Dendritic cell treated with granulocyte-macrophage colony-stimulating factor and Interleukin-4, amounts not matched to agents 40 ng/mL and 50 ng/mL, for 4 days (primary cell): Measurements from ENCODE around the gene CEMIP.
A peak's percentile ranks its signal among the peaks of the same experiment; 100 is the strongest.

ENCODE experiments used
- H3K27ac Mint-ChIP-seq: one replicate; pipeline ENCODE4 v1.8.0; 2022; ENCODE audit warnings: mild to moderate bottlenecking, mixed read lengths
- H3K27me3 Mint-ChIP-seq: one replicate; pipeline ENCODE4 v1.8.0; 2022; ENCODE audit warnings: mild to moderate bottlenecking, mixed read lengths
- H3K36me3 Mint-ChIP-seq: one replicate; pipeline ENCODE4 v1.8.0; 2022; ENCODE audit warnings: low read depth, mixed read lengths
- H3K4me1 Mint-ChIP-seq: one replicate; pipeline ENCODE4 v1.8.0; 2022; ENCODE audit warnings: low read depth, mixed read lengths
- H3K4me3 Mint-ChIP-seq: one replicate; pipeline ENCODE4 v1.8.0; 2022; ENCODE audit warnings: mild to moderate bottlenecking, moderate library complexity, mixed read lengths
- H3K9me3 Mint-ChIP-seq: one replicate; pipeline ENCODE4 v1.8.0; 2022; ENCODE audit warnings: mixed read lengths
- intact Hi-C: fragments of 100-400 bp; cut with micrococcal nuclease; formaldehyde crosslinking; loops from one replicate; pipeline ENCODE4 v1.15.0; 2022

The CEMIP gene

GRCh38 chr15:80769153-80769828, 9.9 kb upstream of the CEMIP start:
- Mint-ChIP-seq H3K4me1 (no peaks in the 10 kb centered on the region), H3K4me3 (no peak overlapping the region), H3K27ac (no peak overlapping the region), H3K27me3 (peaks cover 5% of the 10 kb centered on the region), H3K9me3 (no peaks in the 10 kb centered on the region), H3K36me3 (no peaks in the 10 kb centered on the region)
- intact Hi-C loops, result no loop called here

GRCh38 chr15:80769829-80770705, 9.1 kb upstream of the CEMIP start:
- no peaks in the 10 kb centered on the region for H3K9me3 Mint-ChIP-seq
- H3K27me3 Mint-ChIP-seq, result peaks cover 5% of the 10 kb centered on the region
- intact Hi-C loops, result loop anchor here (10.0 kb wide), 2 partner anchors 75 to 195 kb away; partner anchors contain the start of gene ABHD17C
- H3K27ac Mint-ChIP-seq, result no peak overlapping the region
- H3K4me3 Mint-ChIP-seq, result no peak overlapping the region
- H3K4me1 Mint-ChIP-seq, result no peaks in the 10 kb centered on the region
- H3K36me3 Mint-ChIP-seq, result no peaks in the 10 kb centered on the region

- Mint-ChIP-seq H3K9me3 (no peaks in the 10 kb centered on the region), H3K36me3 (no peaks in the 10 kb centered on the region), H3K4me1 (peaks cover 16% of the 10 kb centered on the region), H3K4me3 (no peak overlapping the region), H3K27me3 (peaks cover 21% of the 10 kb centered on the region), H3K27ac (no peak overlapping the region)
- intact Hi-C loops, result loop anchor here (10.0 kb wide), 2 partner anchors 78 to 192 kb away; partner anchors contain the start of gene ABHD17C
Observed at GRCh38 chr15:80773122-80773551, 6.0 kb upstream of the CEMIP start.

GRCh38 chr15:80773792-80774352, 5.3 kb upstream of the CEMIP start:
- Mint-ChIP-seq H3K4me3 (no peak overlapping the region), H3K27ac (no peak overlapping the region), H3K4me1 (peaks cover 17% of the 10 kb centered on the region), H3K9me3 (no peaks in the 10 kb centered on the region), H3K27me3 (peaks cover 28% of the 10 kb centered on the region), H3K36me3 (no peaks in the 10 kb centered on the region)
- intact Hi-C loops, result loop anchor here (10.0 kb wide), 2 partner anchors 79 to 191 kb away; partner anchors contain the start of gene ABHD17C

GRCh38 chr15:80774486-80774885, 4.7 kb upstream of the CEMIP start:
- peaks cover 34% of the 10 kb centered on the region for H3K27me3 Mint-ChIP-seq
- intact Hi-C loops, result loop anchor here (10.0 kb wide), 2 partner anchors 80 to 190 kb away; partner anchors contain the start of gene ABHD17C
- no peak overlapping the region for H3K27ac Mint-ChIP-seq
- H3K36me3 Mint-ChIP-seq, result no peaks in the 10 kb centered on the region
- H3K9me3 Mint-ChIP-seq, result no peaks in the 10 kb centered on the region
- no peak overlapping the region for H3K4me3 Mint-ChIP-seq
- H3K4me1 Mint-ChIP-seq, result peaks cover 22% of the 10 kb centered on the region

GRCh38 chr15:80775338-80775737, 3.8 kb upstream of the CEMIP start:
- intact Hi-C loops, result loop anchor here (10.0 kb wide), 2 partner anchors 81 to 189 kb away; partner anchors contain the start of gene ABHD17C
- Mint-ChIP-seq H3K27ac (no peak overlapping the region), H3K27me3 (peaks cover 43% of the 10 kb centered on the region)

GRCh38 chr15:80776420-80777045, 2.6 kb upstream of the CEMIP start:
- H3K27me3 Mint-ChIP-seq, result peaks cover 55% of the 10 kb centered on the region
- intact Hi-C loops, result loop anchor here (1.0 to 10.0 kb wide), 4 partner anchors 82 to 320 kb away; partner anchors contain the start of gene ABHD17C

More at GRCh38 chr15:80775338-80775737, 3.8 kb upstream of the CEMIP start:
- Mint-ChIP-seq H3K9me3 (no peaks in the 10 kb centered on the region), H3K4me3 (no peak overlapping the region), H3K4me1 (peaks cover 30% of the 10 kb centered on the region), H3K36me3 (no peaks in the 10 kb centered on the region)

GRCh38 chr15:80777137-80777536, 2.0 kb upstream of the CEMIP start:
- H3K27me3 Mint-ChIP-seq, result peaks cover 61% of the 10 kb centered on the region
- H3K36me3 Mint-ChIP-seq, result no peaks in the 10 kb centered on the region
- intact Hi-C loops, result loop anchor here (10.0 kb wide), 2 partner anchors 82 to 188 kb away; partner anchors contain the start of gene ABHD17C
- no peaks in the 10 kb centered on the region for H3K9me3 Mint-ChIP-seq
- H3K27ac Mint-ChIP-seq, result no peak overlapping the region
- H3K4me1 Mint-ChIP-seq, result peaks cover 35% of the 10 kb centered on the region
- H3K4me3 Mint-ChIP-seq, result no peak overlapping the region

More at GRCh38 chr15:80776420-80777045, 2.6 kb upstream of the CEMIP start:
- Mint-ChIP-seq H3K4me3 (no peak overlapping the region), H3K4me1 (peaks cover 35% of the 10 kb centered on the region), H3K36me3 (no peaks in the 10 kb centered on the region), H3K9me3 (no peaks in the 10 kb centered on the region), H3K27ac (no peak overlapping the region)

GRCh38 chr15:80777826-80778620, 1.1 kb upstream of the CEMIP start:
- H3K9me3 Mint-ChIP-seq, result no peaks in the 10 kb centered on the region
- H3K36me3 Mint-ChIP-seq, result no peaks in the 10 kb centered on the region
- no peak overlapping the region for H3K4me3 Mint-ChIP-seq
- H3K27ac Mint-ChIP-seq, result no peak overlapping the region
- H3K4me1 Mint-ChIP-seq, result peaks cover 35% of the 10 kb centered on the region
- peaks cover 69% of the 10 kb centered on the region for H3K27me3 Mint-ChIP-seq
- intact Hi-C loops, result loop anchor here (10.0 kb wide), 2 partner anchors 83 to 187 kb away; partner anchors contain the start of gene ABHD17C

GRCh38 chr15:80778621-80778963, 578 bp upstream of the CEMIP start:
- intact Hi-C loops, result loop anchor here (10.0 kb wide), 2 partner anchors 84 to 186 kb away; partner anchors contain the start of gene ABHD17C
- H3K4me1 Mint-ChIP-seq, result peaks cover 35% of the 10 kb centered on the region
- H3K27ac Mint-ChIP-seq, result no peak overlapping the region
- peaks cover 72% of the 10 kb centered on the region for H3K27me3 Mint-ChIP-seq
- no peaks in the 10 kb centered on the region for H3K9me3 Mint-ChIP-seq
- no peaks in the 10 kb centered on the region for H3K36me3 Mint-ChIP-seq
- no peak overlapping the region for H3K4me3 Mint-ChIP-seq

GRCh38 chr15:80779658-80780415, 667 bp downstream of the CEMIP start:
- H3K9me3 Mint-ChIP-seq, result no peaks in the 10 kb centered on the region
- no peaks in the 10 kb centered on the region for H3K36me3 Mint-ChIP-seq
- H3K4me1 Mint-ChIP-seq, result peaks cover 35% of the 10 kb centered on the region
- peaks cover 79% of the 10 kb centered on the region for H3K27me3 Mint-ChIP-seq
- H3K27ac Mint-ChIP-seq, result no peak overlapping the region
- peak overlapping the region; percentile 36 for H3K4me3 Mint-ChIP-seq
- intact Hi-C loops, result loop anchor here (10.0 kb wide), 2 partner anchors 85 to 185 kb away; partner anchors contain the start of gene ABHD17C
